G401.6 (cell line): ENCODE data around the gene QPCT.
"Not testable (repeated sequence)": the region's sequence is repeated elsewhere in the genome, so short reads cannot be mapped to it uniquely, and the experiment has no call there.

Experiments used
- FAIRE-seq: peaks from 2 replicates; lab custom pipeline; 2012; peaks lifted over from hg19 to GRCh38; lab: Jason Lieb, UNC

QPCT gene

GRCh38 chr2:37344453-37345361 lies at the start of gene QPCT:
Gene QPCT, plus strand, starts transcription at chr2:37344630. Its CDS starts 102 bp downstream, at chr2:37344732.
- no peak for FAIRE-seq

DNA sequence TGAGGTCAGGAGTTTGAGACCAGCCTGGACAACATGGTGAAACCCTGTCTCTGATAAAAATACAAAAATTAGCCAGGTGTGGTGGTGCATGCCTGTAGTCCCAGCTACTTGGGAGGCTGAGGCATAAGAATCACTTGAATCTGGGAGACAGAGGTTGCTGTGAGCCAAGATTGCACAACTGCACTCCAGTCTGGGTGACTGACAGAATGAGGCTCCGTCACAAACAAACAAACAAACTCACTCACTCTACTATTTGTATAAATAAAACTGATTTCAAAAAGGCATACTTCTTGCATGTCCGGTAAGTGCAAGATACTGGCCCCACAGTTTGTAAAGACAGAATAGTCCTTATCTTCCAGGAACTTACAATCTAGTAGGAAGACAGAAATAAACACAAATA lies 49.6 kb upstream of the QPCT start:
- FAIRE-seq: not testable (repeated sequence)

DNA sequence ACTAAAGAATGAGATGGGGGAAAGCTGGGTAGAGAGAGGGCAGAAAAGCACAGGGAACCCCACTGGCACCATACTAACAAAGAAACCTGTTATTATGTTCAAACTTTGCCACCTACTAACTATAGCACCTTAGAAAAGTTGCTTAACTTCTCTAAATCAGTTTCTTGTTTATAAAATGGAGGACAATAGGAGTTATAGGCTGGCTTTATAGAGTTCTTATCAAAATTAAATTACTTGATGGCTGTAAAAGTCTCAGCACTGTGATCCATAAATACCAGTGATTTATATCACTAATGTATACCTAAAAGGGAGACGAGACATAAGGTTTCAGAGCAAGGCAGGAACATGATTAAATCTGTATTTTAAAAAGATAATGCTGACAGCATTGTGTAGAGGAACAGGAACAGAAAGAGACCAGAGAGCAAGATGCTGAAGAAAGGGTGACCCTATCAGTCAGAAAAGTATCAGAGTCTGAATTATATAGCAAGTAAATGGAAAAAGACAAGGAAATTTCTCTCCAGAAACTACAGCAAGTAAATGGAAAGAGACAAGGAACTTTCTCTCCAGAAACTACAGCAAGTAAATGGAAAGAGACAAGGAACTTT lies 48.9 kb upstream of the QPCT start:
- no peak for FAIRE-seq

GRCh38 chr2:37297632-37298031 lies 46.8 kb upstream of the QPCT start:
- FAIRE-seq: no peak

DNA sequence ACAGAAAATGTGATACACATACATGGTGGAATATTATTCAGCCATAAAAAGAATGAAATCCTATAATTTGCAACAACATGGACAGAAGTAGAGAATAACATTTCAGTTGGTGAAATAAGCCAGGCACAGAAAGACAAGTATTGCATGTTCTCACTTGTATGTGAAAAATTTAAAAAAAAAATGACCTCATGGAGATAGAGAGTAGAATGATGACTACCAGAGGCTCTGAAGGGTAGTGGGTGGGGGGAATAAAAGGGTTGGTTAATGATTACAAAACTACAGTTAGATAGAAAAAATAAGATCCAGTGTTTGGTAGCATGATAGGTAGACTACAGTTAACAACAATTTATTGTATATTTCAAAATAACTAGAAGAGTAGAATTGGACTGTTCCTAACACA lies 44.3 kb upstream of the QPCT start:
- no peak for FAIRE-seq

GRCh38 chr2:37300578-37300977 lies 43.9 kb upstream of the QPCT start:
- no peak for FAIRE-seq

DNA sequence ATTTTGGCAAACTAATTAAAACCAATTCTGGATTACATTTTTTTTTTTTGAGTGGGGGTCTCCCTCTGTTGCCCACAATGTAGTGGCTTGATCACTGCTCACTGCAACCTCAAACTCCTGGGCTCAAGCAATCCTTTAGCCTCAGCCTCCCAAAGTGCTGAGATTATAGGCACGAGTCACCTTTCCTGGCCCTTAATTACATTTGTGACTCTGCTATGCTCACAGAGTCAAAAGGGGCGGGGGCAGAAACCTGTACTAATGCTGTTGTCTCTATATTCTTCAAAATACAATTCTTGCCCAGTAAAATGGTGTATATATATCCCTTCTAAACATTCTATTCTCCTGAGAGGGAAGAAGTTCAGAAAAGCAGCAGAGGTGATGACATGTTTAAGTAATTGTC lies 43.0 kb upstream of the QPCT start:
- no peak for FAIRE-seq

DNA sequence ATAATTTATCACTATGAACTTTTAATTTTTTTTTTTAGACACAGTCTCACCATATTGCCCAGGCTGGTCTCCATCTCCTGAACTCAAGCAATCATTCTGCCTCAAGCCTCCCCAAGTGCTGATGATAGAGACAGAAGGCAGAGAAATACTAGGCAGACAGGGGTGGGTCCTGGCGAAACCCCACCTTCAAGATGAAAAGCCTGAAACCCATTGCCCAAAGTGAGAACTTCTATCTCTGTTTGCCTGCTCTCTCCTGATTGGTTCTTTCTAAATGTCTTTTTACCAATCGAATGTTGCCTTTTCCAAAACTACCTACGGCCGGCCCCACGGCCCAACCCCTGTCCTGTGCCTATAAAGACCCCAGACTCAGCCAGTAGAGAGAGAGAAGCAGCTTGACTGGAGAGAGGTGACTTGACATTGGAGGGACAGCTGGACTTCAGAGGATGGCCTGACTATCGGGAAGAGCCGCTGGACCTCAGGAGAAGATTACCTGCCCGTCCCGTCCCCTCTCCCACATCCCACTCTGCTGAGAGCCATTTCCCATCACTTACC lies 41.7 kb upstream of the QPCT start:
- FAIRE-seq: no peak

GRCh38 chr2:37306024-37306423 lies 38.4 kb upstream of the QPCT start:
- no peak for FAIRE-seq

GRCh38 chr2:37307500-37307899 lies 36.9 kb upstream of the QPCT start:
- FAIRE-seq: no peak

GRCh38 chr2:37315364-37315763 lies 29.1 kb upstream of the QPCT start:
- no peak for FAIRE-seq

- FAIRE-seq: no peak
Observed at GRCh38 chr2:37316181-37316580, 28.2 kb upstream of the QPCT start.

DNA sequence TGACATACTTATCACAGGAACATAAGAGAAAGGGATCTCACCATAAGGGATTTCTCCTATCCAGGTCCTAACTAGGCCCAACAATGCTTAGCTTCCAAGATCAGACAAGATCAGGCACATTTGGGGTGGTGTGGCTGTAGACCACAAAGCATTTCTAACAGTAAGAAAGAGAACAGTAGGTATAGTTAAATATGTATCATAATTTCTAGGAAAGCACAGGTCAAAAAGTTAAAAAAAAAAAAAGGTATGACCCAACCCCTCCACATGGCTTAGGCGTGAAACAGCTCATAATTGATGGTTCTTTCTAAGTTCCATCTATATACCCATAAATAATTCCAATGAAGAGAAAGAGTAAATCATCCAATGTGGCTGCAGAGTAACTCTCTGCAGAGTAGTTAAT lies 26.7 kb upstream of the QPCT start:
- FAIRE-seq: no peak

DNA sequence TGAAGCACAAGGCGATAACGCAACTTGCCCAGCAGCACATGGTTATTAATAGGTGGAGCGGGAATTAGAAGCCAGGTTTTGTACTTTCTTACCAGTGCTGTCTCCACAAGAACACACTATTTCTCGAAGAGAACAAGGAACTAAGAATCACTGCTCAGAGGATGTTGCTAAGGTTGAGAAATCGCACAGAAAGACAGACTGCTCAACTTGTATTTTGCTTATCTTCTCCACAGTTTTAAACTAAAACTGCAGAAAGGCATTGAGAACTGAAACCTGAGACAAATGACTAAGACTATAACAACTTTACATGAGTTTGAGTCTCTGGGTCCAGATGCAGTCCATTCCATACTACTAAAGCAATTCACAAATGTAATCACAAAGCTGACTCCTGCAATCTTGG lies 26.0 kb upstream of the QPCT start:
- no peak for FAIRE-seq

- FAIRE-seq: no peak
Observed at GRCh38 chr2:37319754-37320609, 24.4 kb upstream of the QPCT start.

- no peak for FAIRE-seq
Observed at GRCh38 chr2:37321029-37321682, 23.3 kb upstream of the QPCT start.

DNA sequence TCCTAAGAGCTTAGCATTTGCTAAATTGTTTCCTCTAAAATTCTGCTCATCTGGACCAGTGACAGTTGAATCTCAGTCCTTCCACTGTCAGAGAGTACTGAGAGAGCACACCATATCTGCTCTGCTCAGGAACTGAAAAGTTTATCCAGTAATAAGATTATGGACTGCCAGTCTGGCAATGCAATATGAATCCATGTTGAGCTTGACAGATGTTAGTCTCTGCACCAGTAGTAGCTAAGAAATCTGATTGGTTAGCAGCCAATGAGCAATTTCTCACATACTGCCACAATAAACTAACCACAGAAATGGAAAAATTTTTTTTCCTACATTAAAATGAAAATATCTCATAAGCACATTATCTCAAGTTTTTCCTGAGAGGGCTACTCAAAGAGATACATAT lies 22.1 kb upstream of the QPCT start:
- FAIRE-seq: no peak

GRCh38 chr2:37323176-37323780 lies 21.2 kb upstream of the QPCT start:
- FAIRE-seq: no peak

DNA sequence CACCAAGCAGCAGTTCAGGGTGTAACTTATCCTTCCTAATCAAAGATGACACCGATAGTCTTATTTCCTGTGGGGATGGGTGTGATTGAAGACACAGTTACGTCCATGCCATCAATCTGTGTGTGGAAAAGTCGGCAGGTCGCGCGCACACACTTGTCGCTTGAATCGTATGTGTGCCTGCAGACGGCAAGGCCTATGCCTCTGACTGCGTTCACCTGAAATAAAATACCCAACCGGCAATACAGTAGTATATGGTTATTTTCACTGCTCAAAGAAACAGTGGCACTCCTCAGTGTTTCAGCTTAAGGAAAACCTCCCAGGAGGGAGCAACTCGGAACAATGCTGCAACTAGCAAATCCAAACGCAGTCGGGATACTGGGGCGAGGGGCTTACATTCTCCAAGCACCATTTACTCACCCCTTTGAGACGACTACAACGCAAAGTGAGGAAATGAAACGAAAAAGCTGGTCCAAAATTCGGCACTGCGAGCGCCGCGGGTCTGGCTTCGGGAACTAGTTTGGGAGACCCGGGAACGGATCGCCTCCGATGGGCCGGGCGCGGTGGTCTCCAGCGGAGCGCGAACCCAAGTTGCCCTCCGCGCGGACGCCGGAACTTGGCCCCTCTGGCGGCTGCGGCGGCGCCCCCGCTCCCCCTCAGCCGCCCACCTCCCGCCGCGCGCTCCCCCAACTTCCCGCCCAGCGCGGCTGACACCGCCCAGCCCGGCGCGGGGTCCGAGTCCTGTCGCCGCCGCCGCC lies 20.5 kb upstream of the QPCT start:
- FAIRE-seq: no peak

- no peak for FAIRE-seq
Observed at GRCh38 chr2:37324536-37324785, 20.0 kb upstream of the QPCT start.
